HS-27A (cell line): ENCODE data around the gene NCKAP1.
"Not testable (repeated sequence)": the region's sequence is repeated elsewhere in the genome, so short reads cannot be mapped to it uniquely, and the experiment has no call there.

Experiments
- DNase-seq: peaks from one replicate; pipeline ENCODE4 v3.0.0-alpha.2; 2012; ENCODE audit warnings: low read depth, missing footprints

NCKAP1 gene

DNA sequence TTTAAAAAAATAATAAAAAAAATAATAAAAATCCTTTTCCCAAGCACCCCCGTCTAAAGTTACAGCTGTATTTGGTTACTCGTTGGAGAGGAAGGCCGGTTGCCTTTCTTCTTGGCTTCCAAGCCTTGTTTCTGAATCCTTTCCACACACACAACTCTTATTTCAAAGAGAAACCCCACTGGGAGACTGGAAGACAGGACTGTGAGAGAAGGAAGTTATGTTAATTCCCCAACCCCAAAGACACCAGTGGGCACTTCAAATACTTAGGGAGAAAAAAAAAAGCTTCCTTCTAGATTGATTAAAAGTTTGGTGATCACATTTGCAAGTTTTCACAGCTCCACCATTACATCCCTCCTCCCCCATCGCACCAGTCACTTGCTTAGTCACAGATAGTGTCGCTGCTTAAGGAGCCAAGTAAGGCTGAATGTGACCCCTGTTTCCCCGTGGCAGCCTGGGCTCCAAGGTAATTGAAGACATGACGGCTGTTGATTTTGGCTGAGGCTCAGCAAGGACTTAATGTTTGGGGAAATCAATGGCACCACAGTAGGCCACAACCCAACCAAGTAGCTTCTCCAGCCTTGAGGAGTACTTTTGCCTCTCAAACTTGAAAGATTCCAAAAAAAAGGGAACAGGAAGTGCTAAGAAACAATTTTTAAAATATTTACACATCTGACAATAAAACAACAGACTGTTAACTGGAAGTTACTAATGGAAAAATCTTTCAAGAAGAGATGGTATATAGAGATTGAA is 131.0 kb downstream of the NCKAP1 start:
- DNase-seq = no peak

DNA sequence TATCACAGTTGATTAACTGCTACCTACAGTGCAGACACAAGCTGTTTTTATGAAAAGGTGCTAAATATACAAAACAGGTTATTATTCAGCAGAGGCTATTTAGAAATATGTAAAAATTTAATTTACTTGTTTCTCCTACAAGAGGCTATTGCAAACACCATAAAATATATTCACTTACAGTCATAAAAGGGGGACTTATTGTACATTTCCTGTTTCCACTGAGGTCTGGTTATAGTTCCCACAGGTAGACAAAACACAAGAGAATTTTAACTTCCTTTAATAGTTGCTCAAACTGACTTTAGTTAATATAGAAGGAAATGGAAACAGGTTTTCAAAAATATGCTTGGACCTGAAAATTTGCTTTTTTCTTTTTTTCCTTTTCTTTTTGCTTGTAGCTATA is 131.8 kb downstream of the NCKAP1 start:
- no peak for DNase-seq

DNA sequence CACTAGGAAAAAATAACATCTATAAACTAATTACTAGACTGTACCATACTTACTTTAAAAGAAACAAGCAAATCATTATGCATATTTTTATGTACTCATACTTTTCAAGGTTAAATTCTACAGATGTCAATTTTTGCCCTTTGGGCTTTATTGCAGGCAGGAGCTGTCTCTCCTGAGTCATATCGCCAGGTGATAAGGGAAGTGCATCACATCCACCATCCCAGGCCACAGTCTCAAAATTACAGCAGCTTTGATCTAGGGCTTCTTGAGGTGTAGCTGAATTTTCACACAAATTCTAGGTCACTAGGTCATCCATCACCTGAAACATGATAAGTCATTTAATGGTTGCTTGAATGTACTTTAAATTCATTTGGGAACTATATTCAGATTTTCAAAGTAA is 133.4 kb downstream of the NCKAP1 start:
- DNase-seq = no peak

DNA sequence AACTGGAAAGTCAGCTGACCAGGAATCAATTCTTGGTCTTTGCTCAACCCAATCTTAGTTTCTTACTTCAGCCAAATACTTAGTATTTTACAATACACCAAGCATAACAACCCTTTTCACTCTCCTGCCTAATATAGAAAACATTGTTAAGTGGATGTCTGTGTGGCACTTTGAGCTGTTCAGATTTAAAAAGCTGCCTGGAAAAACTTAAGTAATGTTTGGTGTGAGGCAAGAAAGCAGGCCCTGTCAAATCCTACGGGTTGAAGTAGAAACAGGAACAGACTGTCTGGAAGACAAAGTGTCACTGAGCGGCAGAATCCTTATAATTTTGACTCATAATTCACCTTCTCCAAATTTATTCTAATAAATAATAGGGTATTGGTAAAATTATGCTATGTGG is 134.7 kb downstream of the NCKAP1 start:
- no peak for DNase-seq

DNA sequence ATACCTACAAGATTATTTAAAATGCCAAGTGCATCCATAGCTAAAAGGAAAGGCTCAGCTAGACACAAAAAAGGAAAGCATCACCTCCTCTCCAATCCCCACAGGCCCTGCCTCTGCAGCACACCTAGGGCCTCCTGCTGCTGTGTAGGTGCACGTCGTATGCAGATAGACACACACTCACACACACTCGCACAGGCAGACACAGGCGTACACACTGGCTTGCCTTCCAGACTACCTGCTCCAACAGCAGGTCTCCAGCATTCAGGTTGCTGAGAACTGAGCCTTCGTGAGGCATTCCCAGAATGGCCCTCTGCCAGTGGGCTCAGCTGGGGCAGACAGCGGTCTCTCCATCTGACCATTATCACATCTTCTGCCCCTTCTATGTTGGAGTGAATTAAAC is 136.5 kb downstream of the NCKAP1 start:
- DNase-seq = no peak

DNA sequence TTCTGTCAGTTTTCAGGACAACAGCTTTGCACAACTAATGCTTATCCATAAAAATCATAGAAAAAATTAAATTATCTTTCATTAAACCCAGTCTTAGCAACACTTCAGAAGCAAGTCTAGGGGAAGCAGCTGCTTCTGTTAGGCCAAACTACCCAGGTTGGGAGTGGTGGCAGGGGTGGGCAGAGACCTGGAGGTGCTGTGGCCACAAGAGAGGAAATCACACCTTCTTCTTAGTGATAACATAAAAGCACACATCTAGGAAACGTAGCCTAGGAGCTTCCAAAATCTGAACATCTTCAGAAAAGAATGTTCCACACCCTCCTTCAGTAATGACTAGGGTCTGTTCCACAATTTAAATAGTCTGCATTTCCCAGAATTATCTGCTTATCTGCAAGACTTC is 139.5 kb downstream of the NCKAP1 start:
- no peak for DNase-seq

DNA sequence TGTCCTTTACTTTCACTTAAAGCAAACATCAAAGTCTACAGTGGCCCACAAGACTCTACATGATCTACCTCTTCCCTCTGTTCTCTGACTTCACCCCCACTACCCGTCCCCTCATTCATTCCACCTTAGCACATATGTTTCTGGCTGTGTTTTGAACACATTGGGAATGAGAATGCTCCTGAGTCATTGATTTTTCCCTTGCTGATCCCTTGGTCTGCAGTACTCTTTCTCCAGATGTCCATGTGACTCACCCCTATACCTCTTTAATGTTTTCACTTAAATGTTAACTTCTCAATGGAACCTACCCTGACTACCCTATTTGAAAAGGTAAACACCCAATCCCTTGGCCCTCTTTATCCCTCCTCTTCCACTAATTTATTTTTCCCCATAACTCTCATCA is 141.1 kb downstream of the NCKAP1 start:
- no peak for DNase-seq

DNA sequence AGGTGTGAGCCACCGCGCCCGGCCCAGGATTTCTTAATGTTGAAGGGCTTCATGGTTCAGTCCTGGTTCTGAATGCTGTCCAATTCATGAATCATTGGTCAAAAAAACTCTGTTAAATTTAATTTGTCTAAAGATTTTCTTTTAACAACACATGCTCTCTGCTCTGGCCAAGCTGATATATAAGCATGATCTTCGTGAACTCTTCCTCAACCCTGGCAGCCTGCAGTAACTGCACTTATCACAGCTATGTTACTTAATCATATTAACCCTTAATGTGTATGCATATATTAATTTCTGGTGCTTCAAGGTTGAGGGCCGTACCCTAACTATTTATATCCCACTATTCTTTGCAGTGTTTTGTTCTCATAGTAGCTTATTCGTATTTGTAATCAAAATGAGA is 142.5 kb downstream of the NCKAP1 start:
- no peak for DNase-seq

DNA sequence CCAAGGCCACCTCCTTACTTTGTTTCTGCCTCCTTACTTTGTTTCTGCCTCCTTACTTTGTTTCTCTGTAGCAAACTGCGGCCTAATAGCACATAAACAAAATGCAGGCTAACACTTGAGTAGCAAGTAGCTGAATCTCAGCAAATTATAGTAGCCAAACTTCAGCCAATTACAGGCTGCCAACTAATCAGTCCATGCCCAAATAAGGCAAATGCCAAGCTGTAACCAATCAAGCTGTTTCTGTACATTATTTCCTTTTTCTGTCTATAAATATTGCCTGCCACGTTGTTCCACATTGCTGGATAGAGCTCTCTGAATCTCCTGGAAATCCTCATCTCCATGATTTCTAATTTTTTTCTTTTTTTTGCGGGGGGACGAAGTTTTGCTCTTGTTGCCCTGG is 143.1 kb downstream of the NCKAP1 start:
- no peak for DNase-seq

DNA sequence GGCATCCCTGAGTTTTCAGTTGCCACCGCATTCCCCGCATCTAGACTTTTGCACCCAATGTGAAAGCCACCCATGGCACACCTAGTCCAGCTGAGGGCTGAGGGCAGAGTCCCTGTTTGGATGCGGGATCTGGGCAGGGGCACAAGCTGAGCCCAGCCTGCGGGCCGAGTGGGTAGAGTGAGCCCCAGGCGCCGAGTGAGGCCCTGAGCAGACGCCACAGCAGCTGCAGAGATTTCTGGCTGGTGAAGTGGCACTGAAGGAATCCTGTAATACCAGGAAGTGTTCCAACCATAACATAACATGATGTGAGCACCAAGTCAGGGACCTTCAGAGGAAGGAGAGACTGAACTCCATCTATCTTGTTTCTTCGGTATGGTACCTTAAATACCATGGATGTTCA is 144.1 kb downstream of the NCKAP1 start:
- no peak for DNase-seq

DNA sequence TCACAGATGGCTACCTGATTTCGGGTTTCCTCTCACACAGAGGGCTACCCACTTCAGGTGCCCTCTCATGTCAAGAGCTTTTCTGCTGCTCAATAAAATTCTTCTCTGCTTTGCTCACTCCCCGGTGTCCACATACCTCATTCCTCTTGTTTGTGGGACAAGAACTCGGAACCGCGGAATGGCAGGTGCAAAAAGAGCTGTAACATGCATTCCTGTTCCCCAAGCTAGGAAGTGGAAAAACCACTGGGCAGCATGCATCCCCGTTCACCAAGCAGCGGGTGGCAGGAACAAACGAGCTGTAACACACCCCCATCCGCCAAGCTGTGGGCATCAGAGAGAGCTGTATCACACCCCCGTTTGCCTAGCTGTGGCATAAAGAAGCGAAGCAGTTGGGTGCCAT is 144.6 kb downstream of the NCKAP1 start:
- DNase-seq = no peak

DNA sequence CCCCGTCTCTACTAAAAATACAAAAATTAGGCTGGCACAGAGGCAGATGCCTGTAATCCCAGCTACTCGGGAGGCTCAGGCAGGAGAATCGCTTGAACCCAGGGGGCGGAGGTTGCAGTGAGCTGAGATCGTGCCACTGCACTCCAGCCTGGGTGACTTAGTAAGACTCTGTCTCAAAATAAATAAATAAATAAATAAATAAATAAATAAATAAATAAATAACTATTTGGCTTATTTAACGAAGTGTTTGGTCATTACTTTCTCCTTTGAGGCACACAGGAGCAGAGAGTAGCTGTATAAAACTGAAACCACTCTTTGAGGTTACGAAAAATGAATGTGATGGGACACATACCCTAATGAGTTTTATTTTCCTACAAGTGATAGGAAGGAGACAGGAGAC is 145.2 kb downstream of the NCKAP1 start:
- DNase-seq = not testable (repeated sequence)

DNA sequence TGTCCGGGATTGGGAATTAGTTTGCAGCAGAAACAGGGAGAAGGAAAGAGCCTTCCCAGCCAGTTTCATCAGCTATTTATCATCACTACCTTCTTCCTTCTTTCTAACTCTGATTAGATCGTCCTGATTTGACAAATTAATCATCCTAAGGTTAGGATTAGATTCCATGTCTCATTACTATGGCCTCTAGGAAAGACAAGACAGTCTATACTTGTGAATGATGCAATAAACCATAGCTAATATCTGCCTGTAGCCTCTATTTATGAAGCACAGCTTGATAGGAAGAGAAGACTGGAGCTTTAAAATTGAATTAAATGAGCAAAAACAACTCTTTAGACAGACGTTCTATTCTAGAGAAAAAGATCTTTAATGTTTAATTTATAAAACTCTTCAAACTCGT is 146.6 kb downstream of the NCKAP1 start:
- DNase-seq = no peak

DNA sequence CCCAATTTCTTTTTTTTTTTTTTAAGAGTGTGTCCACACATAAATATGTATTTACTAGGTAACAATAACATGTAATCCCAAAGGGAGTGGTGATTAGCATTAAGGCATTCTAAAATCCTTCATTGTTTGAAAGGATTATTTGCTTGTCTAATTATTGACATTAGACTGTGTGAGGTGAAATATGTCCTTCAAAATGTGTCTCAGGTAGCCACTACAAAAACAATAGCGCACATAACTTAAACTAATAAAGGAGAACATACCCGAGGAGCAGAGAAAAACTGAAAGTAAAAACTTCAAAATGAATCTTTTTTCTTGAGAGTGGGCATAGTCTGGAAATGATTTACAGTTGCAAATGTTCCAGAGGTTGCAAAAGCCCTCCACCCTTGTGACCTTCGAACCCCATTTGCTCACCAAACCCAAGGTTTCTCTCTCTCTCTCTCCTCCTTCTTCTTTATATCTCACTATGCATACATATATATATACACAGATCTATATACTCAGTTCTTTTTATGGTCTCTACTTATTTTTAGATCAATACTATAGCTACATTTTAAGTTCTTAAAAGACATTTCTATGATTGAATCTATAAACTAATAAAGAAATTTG is 147.4 kb downstream of the NCKAP1 start:
- no peak for DNase-seq

DNA sequence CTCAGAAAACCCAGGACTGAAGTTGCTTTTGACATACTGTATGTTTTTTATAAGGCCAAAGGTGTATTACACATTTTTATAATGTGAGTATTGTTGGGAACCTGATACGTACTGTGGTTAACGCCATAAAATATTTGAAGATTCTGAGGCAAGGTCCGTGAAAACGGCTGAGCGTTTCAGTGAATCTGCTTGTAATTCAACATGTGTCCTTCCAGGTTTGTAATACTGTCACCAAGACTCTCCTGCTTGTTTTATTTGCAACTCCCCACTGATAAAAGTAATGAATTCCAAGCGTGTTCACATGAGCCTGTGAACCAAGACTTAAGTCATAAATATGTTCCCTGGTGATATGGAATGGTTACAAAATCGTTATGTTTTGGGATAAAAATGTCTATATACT is 148.0 kb downstream of the NCKAP1 start:
- no peak for DNase-seq

DNA sequence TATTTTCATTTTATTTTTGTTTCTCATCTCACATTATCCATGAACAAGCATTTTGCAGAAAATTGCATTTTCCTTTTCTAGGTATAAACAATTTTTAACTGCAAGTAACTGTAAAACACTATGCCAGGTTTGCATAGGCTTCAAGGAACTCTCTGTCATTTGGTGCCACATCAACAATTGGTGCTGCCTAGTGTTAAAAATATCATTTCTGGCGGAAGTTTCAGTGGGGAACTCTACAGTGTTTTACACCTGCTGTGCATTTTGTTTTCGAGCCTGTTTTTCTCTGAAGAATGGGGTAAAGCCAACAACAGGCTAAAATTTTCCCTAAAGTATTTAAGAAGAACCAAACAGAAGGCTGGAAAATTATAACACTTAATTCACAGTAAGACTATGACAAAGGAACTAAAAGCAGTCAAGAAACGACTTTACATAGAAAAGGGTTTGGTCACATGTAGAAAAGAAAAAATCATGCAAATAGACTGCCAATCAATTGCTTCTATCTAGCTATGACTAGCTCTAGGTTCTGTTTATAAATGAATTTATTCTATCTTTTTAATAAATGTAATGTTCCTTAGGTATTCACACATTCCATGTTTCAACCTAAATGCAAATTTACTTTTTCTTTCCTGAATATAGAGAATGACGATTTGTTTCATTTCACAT is 150.4 kb downstream of the NCKAP1 start:
- DNase-seq = no peak

DNA sequence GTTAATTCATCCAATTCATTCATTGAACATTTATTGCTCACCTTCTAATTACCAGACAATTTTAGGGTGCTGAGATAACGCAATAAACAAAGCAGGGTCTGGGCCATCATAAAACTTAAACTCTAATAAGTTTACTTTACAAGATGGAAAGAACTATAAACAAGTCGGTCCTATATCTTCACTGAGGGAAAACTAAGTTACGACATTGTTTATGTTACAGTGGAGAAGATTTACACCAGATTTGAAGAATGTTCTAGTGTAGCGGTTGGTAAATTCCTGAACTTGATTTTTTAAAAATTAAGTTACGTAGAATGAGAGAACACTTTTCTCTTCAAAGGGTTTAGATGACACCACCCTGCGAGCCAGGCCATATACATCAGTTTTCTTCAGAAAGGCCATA is 151.2 kb downstream of the NCKAP1 start:
- no peak for DNase-seq

DNA sequence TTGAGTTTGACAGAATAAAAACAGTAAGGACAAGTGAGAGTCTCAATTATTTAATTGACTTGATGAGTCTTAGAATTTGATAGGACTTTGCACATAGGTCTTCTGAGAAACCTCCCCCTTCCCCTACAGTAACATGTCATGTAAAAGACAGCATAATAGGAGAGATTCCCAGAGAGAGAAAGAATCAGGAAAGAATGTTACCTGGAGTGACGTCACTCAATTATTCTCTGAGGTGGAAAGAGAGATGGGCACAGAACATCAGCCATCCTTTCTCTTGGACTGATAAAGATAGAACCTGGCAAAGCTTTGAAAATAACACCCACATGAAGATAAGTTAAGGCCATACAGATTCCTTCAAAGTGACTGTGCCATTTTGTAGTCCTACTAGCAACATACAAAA is 152.5 kb downstream of the NCKAP1 start:
- DNase-seq = no peak

DNA sequence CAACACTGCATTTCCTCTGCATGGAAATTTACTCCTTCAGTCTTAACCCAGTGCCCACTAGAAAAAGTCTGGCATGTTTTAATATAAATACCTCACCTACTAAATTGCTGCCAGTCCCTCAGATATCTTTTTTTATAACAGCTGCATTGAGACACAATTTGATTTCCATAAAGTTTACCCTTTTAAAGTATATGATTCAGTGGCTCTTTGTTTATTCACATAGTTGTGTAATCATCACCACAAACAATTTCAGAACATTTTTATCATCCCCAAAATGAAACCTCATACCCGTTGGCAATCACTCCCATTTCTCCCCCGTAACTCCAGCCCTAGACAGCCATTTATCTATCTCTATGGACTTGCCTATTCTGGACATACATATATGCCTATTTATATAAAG is 154.8 kb downstream of the NCKAP1 start:
- DNase-seq = no peak

DNA sequence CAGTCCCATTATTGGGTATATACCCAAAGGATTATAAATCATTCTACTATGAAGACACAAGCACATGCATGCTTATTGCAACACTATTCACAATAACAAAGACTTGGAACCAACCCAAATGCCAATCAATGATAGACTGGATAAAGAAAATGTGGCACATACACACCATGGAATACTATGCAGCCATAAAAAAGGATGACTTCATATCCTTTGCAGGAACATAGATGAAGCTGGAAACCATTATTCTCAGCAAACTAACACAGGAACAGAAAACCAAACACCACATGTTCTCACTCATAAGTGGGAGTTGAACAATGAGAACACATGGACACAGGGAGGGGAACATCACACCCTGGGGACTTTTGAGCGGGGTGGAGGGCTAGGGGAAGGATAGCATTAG is 158.2 kb downstream of the NCKAP1 start:
- DNase-seq = not testable (repeated sequence)

DNA sequence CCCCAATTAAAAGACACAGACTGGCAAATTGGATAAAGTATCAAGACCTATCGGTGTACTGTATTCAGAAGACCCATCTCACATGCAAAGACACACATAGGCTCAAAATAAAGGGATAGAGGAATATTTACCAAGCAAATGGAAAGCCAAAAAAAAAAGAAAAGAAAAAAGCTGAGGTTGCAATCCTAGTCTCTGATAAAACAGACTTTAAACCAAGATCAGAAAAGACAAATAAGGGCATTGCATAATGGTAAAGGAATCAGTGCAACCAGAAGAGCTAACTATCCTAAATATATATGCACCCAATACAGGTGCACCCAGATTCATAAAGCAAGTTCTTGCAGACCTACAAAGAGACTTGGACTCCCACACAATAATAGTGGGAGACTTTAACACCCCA is 161.6 kb downstream of the NCKAP1 start:
- not testable (repeated sequence) for DNase-seq

DNA sequence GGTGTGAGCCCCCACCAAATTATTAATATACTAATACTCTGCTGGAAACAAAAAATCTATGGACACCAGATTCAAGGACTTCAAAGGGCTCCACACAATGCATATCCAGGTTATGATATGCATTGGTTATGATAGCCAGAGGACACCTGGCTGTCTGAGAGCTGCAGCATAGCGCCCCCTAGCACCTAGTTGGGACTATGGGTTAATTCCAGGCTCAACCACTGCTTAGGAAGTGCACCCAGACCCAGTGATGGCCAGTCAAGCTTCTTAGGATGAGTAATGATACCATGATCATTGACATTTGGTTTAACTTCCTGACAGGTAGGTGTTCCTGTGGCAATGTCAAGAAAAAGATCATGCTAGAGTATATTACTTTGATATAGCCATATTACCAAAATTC is 168.0 kb downstream of the NCKAP1 start:
- no peak for DNase-seq

DNA sequence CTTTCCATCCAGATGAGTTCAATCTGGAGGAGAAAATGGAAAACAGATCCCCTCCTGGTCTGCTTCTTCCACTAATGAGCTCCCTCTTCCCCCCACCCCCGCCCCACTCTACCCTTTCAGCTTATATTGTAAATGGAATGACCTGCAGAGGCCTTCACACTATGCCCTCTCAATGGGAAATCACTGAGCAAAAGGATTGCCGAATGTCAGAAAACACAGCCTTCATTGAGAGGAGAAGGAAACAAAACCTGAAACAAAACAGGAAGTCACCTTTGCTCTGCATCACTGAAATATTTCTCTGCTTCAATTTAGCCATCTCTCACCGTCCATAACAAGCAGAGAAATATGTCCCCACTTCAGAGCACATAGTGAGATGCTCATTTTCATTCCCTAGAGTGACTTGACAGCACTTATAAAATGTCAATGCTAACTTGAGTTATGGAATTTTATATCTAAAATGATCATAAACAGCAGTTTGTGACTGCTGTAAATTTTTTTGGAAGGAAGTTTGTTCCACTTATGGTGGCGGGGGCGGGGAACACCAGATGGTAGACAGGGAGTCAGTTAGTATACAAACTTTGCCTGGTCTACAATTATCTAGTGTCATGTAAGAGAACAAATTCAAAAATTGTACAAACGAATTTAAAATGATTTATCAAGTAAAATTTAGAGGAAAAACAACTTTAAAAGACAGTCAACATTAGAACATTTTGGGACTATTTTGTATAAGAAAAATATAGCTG is 170.0 kb downstream of the NCKAP1 start:
- DNase-seq = no peak
